Duodenal mucosa (tissue), 2 donors: ENCODE measurements around the gene SYT1.

Experiments
- H3K27ac ChIP-seq: one replicate; pipeline ENCODE4 v1.7.0; 2013; ENCODE audit warnings: low read depth, low read length
- H3K27me3 ChIP-seq, 2 donors: one replicate each; pipeline ENCODE4 v1.7.0; 2013; ENCODE audit warnings: low read length in 2 of 2, control low read depth in 1 of 2; ENCODE audit not compliant: insufficient read depth in 2 of 2, control insufficient read depth in 1 of 2
- H3K36me3 ChIP-seq, 2 donors: one replicate each; pipeline ENCODE4 v1.7.0; 2013; ENCODE audit warnings: low read length in 2 of 2, control low read depth in 1 of 2; ENCODE audit not compliant: insufficient read depth in 2 of 2, control insufficient read depth in 1 of 2
- H3K4me1 ChIP-seq, 2 donors: one replicate each; pipeline ENCODE4 v1.7.0; 2013; ENCODE audit warnings: low read length in 2 of 2, control low read depth in 1 of 2; ENCODE audit not compliant: insufficient read depth in 2 of 2, control insufficient read depth in 1 of 2
- H3K4me3 ChIP-seq, 2 donors: one replicate each; pipeline ENCODE4 v1.7.0; 2013; ENCODE audit warnings: low read length in 2 of 2, low read depth in 1 of 2
- H3K9ac ChIP-seq, 2 donors: one replicate each; pipeline ENCODE4 v1.7.0; 2013; ENCODE audit warnings: low read length in 2 of 2, low read depth in 1 of 2
- H3K9me3 ChIP-seq, 2 donors: one replicate each; pipeline ENCODE4 v1.7.0; 2013; ENCODE audit warnings: low read length in 2 of 2, control low read depth in 1 of 2; ENCODE audit not compliant: control insufficient read depth in 1 of 2

Gene SYT1

DNA sequence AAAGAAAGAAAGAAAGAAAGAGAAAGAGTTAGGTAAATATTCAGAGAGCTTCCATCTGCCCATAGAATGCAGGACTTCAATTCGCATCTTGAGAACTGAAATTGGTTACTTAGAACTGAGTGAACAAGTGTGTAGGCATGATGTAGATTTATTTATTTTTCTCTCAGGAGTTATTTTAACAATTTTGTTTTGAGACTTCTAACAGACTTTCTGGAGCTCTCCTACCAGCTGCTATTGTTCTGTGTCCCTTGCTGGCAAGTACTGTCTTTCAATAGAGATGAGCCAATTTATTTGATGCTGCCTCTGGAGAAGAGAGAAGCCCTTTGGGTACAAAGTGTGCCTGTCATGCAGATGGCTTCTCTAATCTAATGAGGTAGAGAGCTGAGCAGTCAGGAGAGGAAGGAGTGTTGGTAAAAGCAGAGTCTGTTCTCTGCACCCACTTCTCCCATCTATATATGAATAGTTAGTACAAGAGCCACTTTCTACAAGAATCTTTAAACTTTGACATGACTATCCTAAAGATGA, 67.0 kb downstream of the SYT1 start:
- H3K9ac ChIP-seq = no peak overlapping the region
- no peak overlapping the region for H3K4me3 ChIP-seq
- no peaks in the 10 kb centered on the region for H3K27me3 ChIP-seq
- H3K36me3 ChIP-seq = no peaks in the 10 kb centered on the region
- no peaks in the 10 kb centered on the region for H3K4me1 ChIP-seq
- H3K9me3 ChIP-seq = no peaks in the 10 kb centered on the region
- no peak overlapping the region for H3K27ac ChIP-seq

DNA sequence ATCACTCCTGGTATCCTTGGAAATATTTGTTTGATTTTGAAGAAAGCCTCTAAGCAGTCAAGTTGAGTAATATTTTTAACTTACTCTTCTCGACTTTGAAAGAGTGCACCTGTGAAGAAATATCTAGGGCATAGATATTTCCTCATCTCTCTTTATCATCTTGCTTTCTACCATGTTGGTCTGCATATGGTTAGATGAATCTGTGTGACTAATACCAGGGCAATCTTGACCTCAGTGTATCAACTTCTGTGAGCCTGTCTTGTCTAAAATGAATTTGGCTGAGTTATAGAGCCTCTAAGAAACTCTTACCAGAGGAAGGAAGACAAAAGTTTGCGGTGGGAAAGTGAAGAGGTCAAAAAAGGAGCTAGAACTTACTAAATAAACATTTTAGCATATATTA, 68.4 kb downstream of the SYT1 start:
- H3K36me3 ChIP-seq = no peaks in the 10 kb centered on the region
- no peak overlapping the region for H3K4me3 ChIP-seq
- no peak overlapping the region for H3K9ac ChIP-seq
- H3K9me3 ChIP-seq = no peaks in the 10 kb centered on the region
- H3K4me1 ChIP-seq = no peaks in the 10 kb centered on the region
- no peak overlapping the region for H3K27ac ChIP-seq
- H3K27me3 ChIP-seq = no peaks in the 10 kb centered on the region

DNA sequence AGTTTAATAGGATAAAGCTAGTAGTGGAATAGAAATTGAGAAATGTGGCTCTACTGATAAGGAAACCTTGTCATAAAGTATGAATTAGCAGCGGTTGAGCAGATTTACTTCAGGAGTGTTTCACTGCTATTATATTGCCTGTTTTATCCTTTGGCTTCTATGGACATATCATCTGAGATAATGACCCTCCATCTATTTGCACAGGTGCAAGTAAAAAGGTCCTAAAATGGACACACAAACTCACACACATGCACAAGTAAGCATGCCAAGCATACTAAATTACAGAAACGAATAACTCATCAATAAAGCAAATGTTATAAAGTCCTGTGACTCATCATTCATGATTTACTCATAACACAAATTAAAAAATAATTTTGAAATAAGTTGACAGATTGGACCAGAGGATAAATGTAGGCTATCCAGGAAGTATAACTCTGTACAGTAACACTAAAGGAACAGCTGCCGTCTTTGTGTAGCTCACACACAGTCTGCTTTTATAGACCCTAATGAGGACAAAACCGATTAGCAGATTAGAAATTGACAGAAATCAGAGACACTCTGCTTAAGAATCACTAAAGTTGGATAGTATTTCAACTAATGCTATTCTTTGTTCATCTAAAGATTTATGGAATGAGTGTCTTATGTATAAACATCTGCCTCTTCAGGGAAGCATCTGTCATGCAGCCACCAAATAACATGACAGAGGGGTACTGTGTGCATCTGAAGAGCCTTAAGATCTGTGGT, 73.9 kb downstream of the SYT1 start:
- H3K9ac ChIP-seq = no peak overlapping the region
- no peaks in the 10 kb centered on the region for H3K9me3 ChIP-seq
- H3K36me3 ChIP-seq = no peaks in the 10 kb centered on the region
- H3K4me1 ChIP-seq = no peaks in the 10 kb centered on the region
- no peak overlapping the region for H3K27ac ChIP-seq
- no peaks in the 10 kb centered on the region for H3K27me3 ChIP-seq
- H3K4me3 ChIP-seq = no peak overlapping the region

DNA sequence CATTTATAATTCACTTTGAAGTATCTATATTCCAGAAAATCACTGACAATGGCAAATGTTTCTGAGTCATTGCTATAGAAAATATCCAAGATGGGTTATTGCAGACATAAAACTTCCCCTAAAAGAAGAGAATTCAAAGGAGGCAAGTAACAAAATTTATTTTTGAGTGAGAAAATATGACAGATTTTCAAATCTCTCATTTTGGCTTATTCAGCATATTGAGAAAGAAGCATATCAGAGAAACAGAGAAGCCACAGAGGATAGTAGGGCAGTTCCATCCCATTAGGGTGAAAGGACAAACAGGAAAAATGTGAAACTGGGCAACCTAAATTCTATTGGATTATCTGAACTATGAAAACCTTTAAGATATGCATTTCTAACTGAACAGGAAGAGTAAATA, 85.0 kb downstream of the SYT1 start:
- no peaks in the 10 kb centered on the region for H3K27me3 ChIP-seq
- H3K36me3 ChIP-seq = no peaks in the 10 kb centered on the region
- no peaks in the 10 kb centered on the region for H3K9me3 ChIP-seq
- H3K4me3 ChIP-seq = no peak overlapping the region
- H3K4me1 ChIP-seq = no peaks in the 10 kb centered on the region
- no peak overlapping the region for H3K27ac ChIP-seq
- no peak overlapping the region for H3K9ac ChIP-seq

DNA sequence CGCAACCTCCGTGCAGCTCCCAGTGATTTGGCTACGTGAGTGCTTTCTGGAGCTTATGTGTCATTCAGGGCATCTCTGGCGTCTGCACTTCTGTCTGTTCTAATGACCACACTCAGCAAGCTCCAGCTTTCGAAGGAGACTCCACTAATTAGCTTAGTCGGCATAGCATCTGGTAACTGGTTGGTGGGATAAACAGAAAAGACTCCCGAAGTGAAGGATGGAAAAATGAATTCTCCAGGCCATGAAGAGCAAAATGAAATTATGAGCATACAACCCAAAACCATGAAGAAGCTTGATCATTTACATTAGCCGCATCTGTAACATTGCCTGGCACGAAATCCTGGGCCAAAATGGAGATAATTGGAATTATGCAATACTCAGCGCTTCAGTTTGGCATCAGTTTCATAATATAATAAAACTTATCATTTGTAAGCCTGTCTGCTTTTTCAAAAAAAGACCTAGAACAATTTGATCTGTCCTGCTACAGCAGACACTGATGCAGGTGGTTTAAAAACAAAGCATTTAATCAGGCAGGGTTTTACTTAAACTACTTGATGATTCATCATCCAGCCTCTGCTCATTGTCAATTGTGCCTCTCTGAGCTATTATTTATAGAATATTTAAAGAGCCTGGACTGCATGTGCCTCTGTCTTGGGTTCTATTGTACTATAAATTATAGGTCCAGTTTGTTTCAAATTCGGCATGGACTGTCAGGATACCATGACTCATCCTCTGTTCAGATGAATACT, 87.4 kb downstream of the SYT1 start:
- Histone ChIP-seq H3K4me1 (no peaks in the 10 kb centered on the region), H3K9ac (no peak overlapping the region), H3K27ac (no peak overlapping the region), H3K36me3 (no peaks in the 10 kb centered on the region), H3K9me3 (no peaks in the 10 kb centered on the region), H3K4me3 (no peak overlapping the region), H3K27me3 (no peaks in the 10 kb centered on the region)

DNA sequence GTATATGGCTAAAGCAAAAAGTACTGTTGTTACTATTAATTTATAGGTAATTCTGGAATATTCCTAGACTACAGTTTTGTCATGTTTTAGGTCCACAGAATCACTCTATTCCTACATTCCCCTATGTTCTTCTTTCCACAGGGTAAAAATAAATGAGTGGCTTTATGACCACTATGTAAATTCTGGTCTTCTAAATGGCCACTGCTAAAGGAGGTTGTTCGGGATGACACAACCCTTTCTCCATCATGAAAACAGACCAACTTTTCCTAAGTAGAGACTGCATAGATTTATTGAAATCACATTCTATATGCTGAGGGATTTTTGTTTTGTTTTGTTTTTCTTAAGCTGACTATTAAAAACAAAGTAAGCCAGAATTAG, 88.0 kb downstream of the SYT1 start:
- Histone ChIP-seq H3K27ac (no peak overlapping the region), H3K27me3 (no peaks in the 10 kb centered on the region), H3K4me3 (no peak overlapping the region), H3K9ac (no peak overlapping the region), H3K36me3 (no peaks in the 10 kb centered on the region), H3K4me1 (no peaks in the 10 kb centered on the region), H3K9me3 (no peaks in the 10 kb centered on the region)

DNA sequence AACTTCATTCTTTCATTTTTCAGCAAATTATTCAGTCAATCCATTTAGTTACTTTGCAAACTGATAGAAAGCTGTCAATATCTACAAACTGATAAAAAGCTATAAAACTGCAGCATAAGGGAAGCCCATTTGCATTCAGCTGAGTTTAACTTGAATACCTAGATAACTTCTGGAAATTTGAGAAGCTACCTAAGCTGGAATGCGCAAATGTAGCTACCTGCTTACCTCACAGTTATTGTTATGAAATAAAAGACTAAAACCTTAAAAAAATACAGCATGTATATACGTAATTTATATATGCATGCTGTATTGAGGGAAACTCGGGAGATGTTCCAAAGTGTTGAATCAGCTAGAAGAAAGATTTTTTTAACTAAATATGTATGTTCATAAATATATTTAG, 94.4 kb downstream of the SYT1 start:
- no peaks in the 10 kb centered on the region for H3K27me3 ChIP-seq
- no peak overlapping the region for H3K27ac ChIP-seq
- H3K4me1 ChIP-seq = no peaks in the 10 kb centered on the region
- H3K36me3 ChIP-seq = no peaks in the 10 kb centered on the region
- H3K4me3 ChIP-seq = no peak overlapping the region
- no peaks in the 10 kb centered on the region for H3K9me3 ChIP-seq
- H3K9ac ChIP-seq = no peak overlapping the region

DNA sequence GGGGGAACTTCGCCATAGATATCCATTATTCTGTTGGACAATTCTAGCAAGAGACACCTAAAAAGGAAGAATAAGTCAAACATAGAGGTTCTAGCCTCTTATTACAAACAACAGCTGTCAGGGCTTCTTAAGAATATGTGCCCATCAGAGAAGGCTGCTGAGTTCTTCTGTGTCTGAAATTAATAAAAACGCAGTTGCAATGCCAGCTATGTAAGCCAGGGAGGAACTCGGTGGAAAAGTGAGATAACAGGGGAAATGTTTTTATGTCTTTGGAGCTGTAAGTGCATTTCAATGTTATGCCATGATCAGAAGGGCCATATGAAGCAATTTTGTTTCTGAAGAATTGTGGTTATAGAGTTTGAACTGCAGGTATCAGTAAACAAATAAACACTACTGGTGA, 95.0 kb downstream of the SYT1 start:
- Histone ChIP-seq H3K27me3 (no peaks in the 10 kb centered on the region), H3K4me1 (no peaks in the 10 kb centered on the region), H3K36me3 (no peaks in the 10 kb centered on the region), H3K9me3 (no peaks in the 10 kb centered on the region), H3K27ac (no peak overlapping the region), H3K9ac (no peak overlapping the region), H3K4me3 (no peak overlapping the region)

DNA sequence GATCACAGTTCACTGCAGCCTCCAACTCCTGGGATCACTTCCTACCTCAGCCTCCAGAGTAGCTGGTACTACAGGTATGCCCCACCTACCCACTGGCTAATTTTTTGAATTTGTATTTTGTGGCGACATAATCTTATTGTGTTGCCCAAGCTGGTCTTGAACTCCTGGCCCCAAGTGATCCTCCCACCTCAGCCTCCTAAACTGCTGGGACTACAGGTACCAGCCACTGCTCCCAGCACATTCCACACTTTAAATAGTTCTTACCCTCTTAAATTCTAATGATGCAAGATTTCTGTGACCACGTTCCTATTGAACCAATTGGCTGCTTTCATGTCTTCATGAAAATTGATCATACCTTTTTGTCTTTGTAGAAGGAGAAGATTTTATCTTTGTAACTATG, 96.6 kb downstream of the SYT1 start:
- H3K4me1 ChIP-seq = no peaks in the 10 kb centered on the region
- no peaks in the 10 kb centered on the region for H3K36me3 ChIP-seq
- H3K9ac ChIP-seq = no peak overlapping the region
- no peaks in the 10 kb centered on the region for H3K27me3 ChIP-seq
- no peaks in the 10 kb centered on the region for H3K9me3 ChIP-seq
- H3K27ac ChIP-seq = no peak overlapping the region
- no peak overlapping the region for H3K4me3 ChIP-seq

DNA sequence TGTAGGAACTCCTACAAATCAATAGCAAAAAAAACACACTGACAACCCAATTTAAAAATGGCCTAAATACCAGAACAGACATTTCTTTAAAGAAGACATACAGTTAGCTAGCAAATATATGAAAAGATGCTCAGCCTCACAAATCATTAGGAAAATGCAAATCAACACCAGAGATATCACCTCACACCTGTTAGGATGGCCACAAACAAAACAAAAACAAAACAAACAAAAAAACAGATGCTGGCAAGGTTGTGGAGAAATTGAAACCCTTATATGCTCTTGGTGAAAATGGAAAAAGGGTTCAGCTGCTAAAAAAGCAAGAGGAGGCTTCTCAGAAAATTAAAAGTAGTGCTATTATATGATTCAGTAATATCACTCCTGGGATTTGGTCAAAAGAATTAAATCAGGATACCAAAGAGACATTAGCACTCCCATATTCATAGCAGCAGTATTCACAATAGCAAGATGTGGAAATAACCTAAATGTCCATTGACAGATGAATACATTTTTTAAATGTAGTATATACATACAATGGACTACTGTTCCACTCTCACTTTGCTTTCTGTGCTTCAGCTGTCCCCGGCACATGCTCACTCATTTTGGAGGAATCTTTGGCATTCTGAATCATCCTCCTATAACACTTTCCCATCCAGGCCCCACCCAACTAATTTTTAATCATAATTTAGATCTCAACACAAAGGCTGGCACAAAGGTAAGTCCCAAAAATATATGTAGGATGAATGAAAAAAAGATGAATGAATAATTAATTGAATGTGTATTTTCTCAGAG, 99.1 kb downstream of the SYT1 start:
- no peak overlapping the region for H3K4me3 ChIP-seq
- no peak overlapping the region for H3K27ac ChIP-seq
- no peaks in the 10 kb centered on the region for H3K27me3 ChIP-seq
- H3K36me3 ChIP-seq = no peaks in the 10 kb centered on the region
- H3K4me1 ChIP-seq = no peaks in the 10 kb centered on the region
- H3K9me3 ChIP-seq = no peaks in the 10 kb centered on the region
- no peak overlapping the region for H3K9ac ChIP-seq
